ENCODE results near the gene NCAPD3. TPM values are rescaled to one million over a fixed set of nuclear protein-coding genes. Genes with fewer than 3 reads are reported as not detected.

NCAPD3 gene
- total RNA-seq, 1 donor from 2014 or later: 17.2 TPM

DNA sequence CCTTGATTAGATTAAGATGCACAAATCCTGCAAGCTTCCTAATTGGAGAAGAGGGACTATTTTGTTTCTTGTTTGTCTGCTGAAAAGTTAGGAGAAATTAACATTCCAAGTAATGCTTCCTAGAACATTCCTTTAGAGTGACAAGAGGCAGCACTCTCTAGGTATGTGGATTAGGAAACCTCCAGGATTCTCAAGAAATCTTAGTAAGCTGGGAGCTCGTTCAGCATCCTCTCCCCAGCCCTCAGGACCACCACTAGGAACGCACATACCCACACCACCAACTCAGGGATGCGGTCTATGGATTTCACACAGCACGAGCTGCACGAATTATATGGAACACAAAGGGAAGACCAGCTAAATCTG is 52.9 kb downstream of the NCAPD3 start:
- no peak for DNase-seq
- Histone ChIP-seq H3K9me3 (replicated peaks) (no peaks in the 10 kb centered on the region), H3K4me3 (no peak overlapping the region), H3K36me3 (peaks cover 67% of the 10 kb centered on the region), H3K27me3 (ENCODE audit: low read depth) (no peaks in the 10 kb centered on the region), H3K27ac (replicated peaks) (no peak overlapping the region), H3K4me1 (no peaks in the 10 kb centered on the region)
- no peak for TF ChIP-seq CTCF (IDR thresholded peaks at IDR 0.05; ENCODE audit: borderline replicate concordance)
- intact Hi-C loops (cut with micrococcal nuclease): no loop called here

- no peak for TF ChIP-seq CTCF (IDR thresholded peaks at IDR 0.05; ENCODE audit: borderline replicate concordance)
These were observed 53.4 kb downstream of the NCAPD3 start for GRCh38 chr11:134170177-134170918.

GRCh38 chr11:134164490-134165370 is 59.0 kb downstream of the NCAPD3 start:
- Histone ChIP-seq H3K9me3 (replicated peaks) (no peaks in the 10 kb centered on the region), H3K4me1 (no peaks in the 10 kb centered on the region), H3K27me3 (ENCODE audit: low read depth) (no peaks in the 10 kb centered on the region), H3K4me3 (no peak overlapping the region), H3K27ac (replicated peaks) (no peak overlapping the region), H3K36me3 (peaks cover 58% of the 10 kb centered on the region)
- intact Hi-C loops (cut with micrococcal nuclease): no loop called here
- DNase-seq: no peak
- TF ChIP-seq CTCF (IDR thresholded peaks at IDR 0.05; ENCODE audit: borderline replicate concordance): no peak

More at GRCh38 chr11:134170177-134170918, 53.4 kb downstream of the NCAPD3 start:
- H3K27ac ChIP-seq (replicated peaks): no peak overlapping the region
- DNase-seq: no peak
- no peaks in the 10 kb centered on the region for H3K9me3 ChIP-seq (replicated peaks)
- no peak overlapping the region for H3K4me3 ChIP-seq
- intact Hi-C loops (cut with micrococcal nuclease): no loop called here
- no peaks in the 10 kb centered on the region for H3K4me1 ChIP-seq
- no peaks in the 10 kb centered on the region for H3K27me3 ChIP-seq (ENCODE audit: low read depth)
- peaks cover 65% of the 10 kb centered on the region for H3K36me3 ChIP-seq

- Histone ChIP-seq H3K36me3 (peaks cover 66% of the 10 kb centered on the region), H3K27ac (replicated peaks) (no peak overlapping the region), H3K9me3 (replicated peaks) (no peaks in the 10 kb centered on the region), H3K4me1 (no peaks in the 10 kb centered on the region), H3K4me3 (no peak overlapping the region), H3K27me3 (ENCODE audit: low read depth) (no peaks in the 10 kb centered on the region)
- intact Hi-C loops (cut with micrococcal nuclease): no loop called here
- TF ChIP-seq CTCF (IDR thresholded peaks at IDR 0.05; ENCODE audit: borderline replicate concordance): no peak
- no peak for DNase-seq
These were observed 64.1 kb downstream of the NCAPD3 start for GRCh38 chr11:134159652-134160051.

GRCh38 chr11:134158023-134158422 is 65.7 kb downstream of the NCAPD3 start:
- H3K27me3 ChIP-seq (ENCODE audit: low read depth): no peaks in the 10 kb centered on the region
- TF ChIP-seq CTCF (IDR thresholded peaks at IDR 0.05; ENCODE audit: borderline replicate concordance): no peak
- no peak for DNase-seq
- peaks cover 70% of the 10 kb centered on the region for H3K36me3 ChIP-seq
- H3K9me3 ChIP-seq (replicated peaks): no peaks in the 10 kb centered on the region
- H3K4me1 ChIP-seq: no peaks in the 10 kb centered on the region
- no peak overlapping the region for H3K4me3 ChIP-seq
- intact Hi-C loops (cut with micrococcal nuclease): no loop called here
- no peak overlapping the region for H3K27ac ChIP-seq (replicated peaks)
